Gastroesophageal sphincter (tissue), 4 donors: ENCODE data around the gene MACROD2. TPM values are rescaled to one million over a fixed set of nuclear protein-coding genes. Genes with fewer than 3 reads are reported as not detected.
"Not testable (repeated sequence)": the region's sequence is repeated elsewhere in the genome, so short reads cannot be mapped to it uniquely, and the experiment has no call there.

Experiments
- ATAC-seq: fragments of 150-250 bp; one replicate; pipeline ENCODE4 v1.9.1; 2016; ENCODE audit warnings: mild to moderate bottlenecking, moderate library complexity
- H3K27ac ChIP-seq, 4 donors: fragments of 200-600 bp; sonication (generic) in 3 of 4; 1 replicate in 3 of 4; 2 replicates in 1 of 4; pipeline ENCODE4 v1.5.1; 2016 to 2019
- H3K27me3 ChIP-seq: fragments of 200-600 bp; sonication (generic); one replicate; pipeline ENCODE4 v1.5.1; 2019
- H3K36me3 ChIP-seq, 2 donors: fragments of 200-600 bp; sonication (generic); one replicate each; pipeline ENCODE4 v1.5.1; 2019; ENCODE audit warnings: control low read depth in 1 of 2
- H3K4me1 ChIP-seq, 3 donors: fragments of 200-600 bp; sonication (generic); 1 replicate in 2 of 3; 2 replicates in 1 of 3; pipeline ENCODE4 v1.5.1; 2016 to 2019; ENCODE audit warnings: control low read depth in 2 of 3
- H3K4me3 ChIP-seq, 2 donors: fragments of 200-600 bp; sonication (generic); one replicate each; pipeline ENCODE4 v1.5.1; 2019; ENCODE audit warnings: mild to moderate bottlenecking in 1 of 2, moderate library complexity in 1 of 2
- H3K9me3 ChIP-seq, 3 donors: fragments of 200-600 bp; sonication (generic); one replicate each; pipeline ENCODE4 v1.5.1; 2017 to 2019; ENCODE audit warnings: control low read depth in 2 of 3
- CTCF ChIP-seq, 4 experiments: fragments of 200-600 bp in 2 of 4; fragments of 450-650 bp in 2 of 4; sonication (generic) in 1 of 4; IDR thresholded peaks; one replicate each; pipeline ENCODE4 v1.5.1; 2017 to 2019; ENCODE audit warnings: antibody characterized with exemption in 4 of 4, mild to moderate bottlenecking in 2 of 4, moderate library complexity in 2 of 4
- EP300 ChIP-seq: sonication (generic); formaldehyde crosslinking; IDR thresholded peaks from one replicate; pipeline ENCODE4 v1.6.1; 2017; ENCODE audit warnings: antibody characterized with exemption, mild to moderate bottlenecking
- POLR2A ChIP-seq, 2 donors: fragments of 450-650 bp; IDR thresholded peaks; one replicate each; pipeline ENCODE4 v1.6.1; 2017; ENCODE audit warnings: antibody characterized with exemption in 2 of 2, mild to moderate bottlenecking in 2 of 2, moderate library complexity in 1 of 2
- POLR2AphosphoS5 ChIP-seq: sonication (generic); formaldehyde crosslinking; IDR thresholded peaks from one replicate; pipeline ENCODE4 v1.6.1; 2017; ENCODE audit warnings: antibody characterized with exemption
- WGBS, 2 donors: methylation state at CpG; one replicate each; pipeline ENCODE4 v1.1.5; 2018; ENCODE audit warnings: low coverage in 1 of 2; 5-methylcytosine and 5-hydroxymethylcytosine counted together
- total RNA-seq, 4 donors: library from RNA; depleted of rRNA; stranded (reverse); fragments of >200 nt; gene quantifications; one replicate each; pipeline ENCODE4 v1.1.0, GENCODE V29; 2016

MACROD2 gene
- total RNA-seq, 4 donors from 2014 or later = 4.0 to 12.1 (median 7.4) TPM

GRCh38 chr20:15967334-15967733 is 1972.0 kb downstream of the MACROD2 start:
- Histone ChIP-seq H3K36me3 (no peaks in the 10 kb centered on the region), H3K9me3 (peaks cover 0 to 9% (median 0%) of the 10 kb centered on the region in 3 donors), H3K27ac (no peak overlapping the region), H3K27me3 (no peaks in the 10 kb centered on the region), H3K4me3 (no peak overlapping the region), H3K4me1 (no peaks in the 10 kb centered on the region)
- WGBS, 2 donors = 89 to 90% methylated on average over 5 of the region's 5 CpGs
- TF ChIP-seq POLR2A (IDR thresholded peaks at IDR 0.05) (no peak), CTCF (IDR thresholded peaks at IDR 0.05) (no peak), EP300 (no peak), POLR2AphosphoS5 (no peak)
- ATAC-seq = no peak

- Histone ChIP-seq H3K4me1 (no peaks in the 10 kb centered on the region), H3K27ac (no peak overlapping the region), H3K36me3 (no peaks in the 10 kb centered on the region), H3K4me3 (no peak overlapping the region), H3K9me3 (peaks cover 0 to 9% (median 0%) of the 10 kb centered on the region in 3 donors), H3K27me3 (no peaks in the 10 kb centered on the region)
- TF ChIP-seq EP300 = no peak
- no peak for TF ChIP-seq POLR2A (IDR thresholded peaks at IDR 0.05)
- TF ChIP-seq CTCF (IDR thresholded peaks at IDR 0.05) = no peak
- TF ChIP-seq POLR2AphosphoS5 = no peak
- ATAC-seq = no peak
- WGBS, 2 donors = 35 to 61% methylated on average over 4 to 5 of the region's 5 CpGs
Measured at GRCh38 chr20:15976047-15976736, 1980.9 kb downstream of the MACROD2 start.

- WGBS, 2 donors = 68 to 73% methylated on average over 4 of the region's 5 CpGs
- H3K27ac ChIP-seq = no peak overlapping the region
Measured at GRCh38 chr20:15977026-15977425, 1981.7 kb downstream of the MACROD2 start.

GRCh38 chr20:15977758-15978157 is 1982.4 kb downstream of the MACROD2 start:
- H3K36me3 ChIP-seq = no peaks in the 10 kb centered on the region
- no peak for TF ChIP-seq POLR2A (IDR thresholded peaks at IDR 0.05)
- TF ChIP-seq EP300 = no peak
- TF ChIP-seq POLR2AphosphoS5 = no peak
- TF ChIP-seq CTCF (IDR thresholded peaks at IDR 0.05) = no peak
- no peak overlapping the region for H3K27ac ChIP-seq
- ATAC-seq = no peak
- no peaks in the 10 kb centered on the region for H3K9me3 ChIP-seq
- H3K27me3 ChIP-seq = no peaks in the 10 kb centered on the region
- 86 to 100% methylated on average over 1 of the region's 1 CpG for WGBS, 2 donors
- no peak overlapping the region for H3K4me3 ChIP-seq
- H3K4me1 ChIP-seq = no peaks in the 10 kb centered on the region

More at GRCh38 chr20:15977026-15977425, 1981.7 kb downstream of the MACROD2 start:
- TF ChIP-seq CTCF (IDR thresholded peaks at IDR 0.05) (no peak), EP300 (no peak), POLR2A (IDR thresholded peaks at IDR 0.05) (no peak), POLR2AphosphoS5 (no peak)
- H3K4me3 ChIP-seq = no peak overlapping the region
- H3K36me3 ChIP-seq = no peaks in the 10 kb centered on the region
- H3K9me3 ChIP-seq = peaks cover 0 to under 1% (median 0%) of the 10 kb centered on the region in 3 donors
- ATAC-seq = no peak
- no peaks in the 10 kb centered on the region for H3K4me1 ChIP-seq
- H3K27me3 ChIP-seq = no peaks in the 10 kb centered on the region

GRCh38 chr20:15985494-15986368 is 1990.4 kb downstream of the MACROD2 start:
- H3K27ac ChIP-seq, H3K4me3 ChIP-seq, ATAC-seq, H3K9me3 ChIP-seq, H3K4me1 ChIP-seq, H3K27me3 ChIP-seq, H3K36me3 ChIP-seq: not testable (repeated sequence)
- 83 to 89% methylated on average over 3 to 12 of the region's 26 CpGs for WGBS, 2 donors
